ENCODE data around the gene HNRNPR. TPM values are rescaled to one million over a fixed set of nuclear protein-coding genes. Genes with fewer than 3 reads are reported as not detected.

HNRNPR gene
- total RNA-seq, 2 donors from 2014 or later: 187 to 210 TPM

DNA sequence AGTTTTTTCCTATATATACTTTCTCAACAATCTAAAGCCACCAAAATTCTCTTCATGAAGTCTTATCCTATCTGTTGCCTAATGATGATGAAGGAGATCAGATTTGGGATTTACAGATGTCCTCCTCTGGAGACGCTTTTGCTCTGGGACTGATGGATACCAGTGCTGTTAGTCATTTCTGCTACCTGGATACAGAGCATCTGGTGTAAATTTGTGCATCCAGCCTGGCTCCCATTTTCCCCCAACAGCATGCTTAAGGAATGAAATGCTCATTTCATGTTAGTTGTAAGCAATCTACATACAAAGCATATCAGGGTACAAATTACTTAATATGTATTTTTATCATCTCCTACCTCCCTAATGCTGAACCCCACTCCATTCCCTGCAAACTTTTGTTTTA is 57.7 kb downstream of the HNRNPR start:
- Histone ChIP-seq H3K4me1 (ENCODE audit: control insufficient read depth, insufficient read depth, low read length) (no peaks in the 10 kb centered on the region), H3K9ac (ENCODE audit: extremely low read depth, low read length, poor library complexity, severe bottlenecking) (no peak overlapping the region), H3K27me3 (ENCODE audit: control insufficient read depth, insufficient read depth, low read length, poor library complexity, severe bottlenecking) (no peaks in the 10 kb centered on the region), H3K36me3 (ENCODE audit: control insufficient read depth, insufficient read depth, low read length) (peaks cover 83% of the 10 kb centered on the region), H3K9me3 (ENCODE audit: control insufficient read depth, low read length) (no peaks in the 10 kb centered on the region), H3K4me3 (ENCODE audit: low read length) (no peak overlapping the region), H3K27ac (ENCODE audit: low read depth, low read length) (no peak overlapping the region)
- Mint-ChIP-seq H3K9me3 (no peaks in the 10 kb centered on the region), H3K27me3 (ENCODE audit: insufficient read depth) (no peaks in the 10 kb centered on the region), H3K4me3 (no peak overlapping the region), H3K27ac (no peak overlapping the region), H3K36me3 (ENCODE audit: low read depth) (peaks cover 52% of the 10 kb centered on the region), H3K4me1 (no peaks in the 10 kb centered on the region)
- no peak for DNase-seq
- TF ChIP-seq, protein P1, sequence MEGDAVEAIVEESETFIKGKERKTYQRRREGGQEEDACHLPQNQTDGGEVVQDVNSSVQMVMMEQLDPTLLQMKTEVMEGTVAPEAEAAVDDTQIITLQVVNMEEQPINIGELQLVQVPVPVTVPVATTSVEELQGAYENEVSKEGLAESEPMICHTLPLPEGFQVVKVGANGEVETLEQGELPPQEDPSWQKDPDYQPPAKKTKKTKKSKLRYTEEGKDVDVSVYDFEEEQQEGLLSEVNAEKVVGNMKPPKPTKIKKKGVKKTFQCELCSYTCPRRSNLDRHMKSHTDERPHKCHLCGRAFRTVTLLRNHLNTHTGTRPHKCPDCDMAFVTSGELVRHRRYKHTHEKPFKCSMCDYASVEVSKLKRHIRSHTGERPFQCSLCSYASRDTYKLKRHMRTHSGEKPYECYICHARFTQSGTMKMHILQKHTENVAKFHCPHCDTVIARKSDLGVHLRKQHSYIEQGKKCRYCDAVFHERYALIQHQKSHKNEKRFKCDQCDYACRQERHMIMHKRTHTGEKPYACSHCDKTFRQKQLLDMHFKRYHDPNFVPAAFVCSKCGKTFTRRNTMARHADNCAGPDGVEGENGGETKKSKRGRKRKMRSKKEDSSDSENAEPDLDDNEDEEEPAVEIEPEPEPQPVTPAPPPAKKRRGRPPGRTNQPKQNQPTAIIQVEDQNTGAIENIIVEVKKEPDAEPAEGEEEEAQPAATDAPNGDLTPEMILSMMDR (conservative IDR thresholded peaks at IDR 0.05): no peak
- 80 to 100% methylated on average over 1 of the region's 1 CpG for WGBS, 2 experiments (ENCODE audit: insufficient coverage in 1 of 2, insufficient read length in 1 of 2)

DNA sequence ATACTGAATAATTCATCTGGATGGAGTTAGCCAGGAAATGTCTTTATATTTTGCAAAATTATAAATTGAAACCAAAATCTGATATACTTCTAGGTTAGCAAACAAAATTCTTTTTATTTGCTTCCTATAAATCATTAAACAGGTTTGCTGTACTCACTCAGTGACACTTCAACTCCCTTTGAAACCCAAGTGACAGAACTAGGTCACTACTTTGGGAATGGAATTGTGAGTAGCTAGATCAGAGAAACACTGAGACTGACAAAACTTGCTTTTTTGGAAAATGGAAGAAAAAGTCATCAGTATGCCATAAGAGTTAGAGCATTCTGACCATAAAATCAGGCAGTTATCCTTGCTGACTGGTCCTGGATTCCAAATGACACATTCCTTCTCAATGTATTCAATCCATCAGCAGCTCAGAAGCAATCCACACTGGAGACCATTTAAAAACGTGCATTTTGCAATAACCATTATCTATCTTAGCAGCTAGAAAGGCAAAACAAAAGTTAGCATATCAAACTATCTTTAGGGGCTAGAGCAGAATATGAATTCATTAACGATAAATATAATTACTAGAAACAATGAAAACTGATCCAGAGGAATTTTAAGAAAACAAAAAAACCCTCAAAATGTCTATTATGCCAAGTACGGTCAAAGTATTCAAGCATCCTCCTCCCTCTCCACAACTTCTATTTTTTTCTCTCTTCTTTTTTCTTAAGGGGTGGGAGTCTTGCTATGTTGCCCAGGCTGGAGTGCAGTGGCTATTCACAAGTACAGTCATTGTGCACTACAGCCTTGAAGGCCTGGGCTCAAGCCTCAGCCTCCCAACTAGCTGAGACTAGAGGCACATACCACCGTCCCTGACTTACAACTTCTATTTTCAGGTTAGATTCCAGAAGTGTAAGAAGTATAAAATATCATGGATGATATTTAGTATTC is 60.1 kb downstream of the HNRNPR start:
- Mint-ChIP-seq H3K4me3 (no peak overlapping the region), H3K27me3 (ENCODE audit: insufficient read depth) (no peaks in the 10 kb centered on the region), H3K9me3 (no peaks in the 10 kb centered on the region), H3K36me3 (ENCODE audit: low read depth) (peaks cover 74% of the 10 kb centered on the region), H3K27ac (no peak overlapping the region), H3K4me1 (no peaks in the 10 kb centered on the region)
- 96 to 100% methylated on average over 1 to 4 of the region's 4 CpGs for WGBS, 2 experiments (ENCODE audit: insufficient coverage in 1 of 2, insufficient read length in 1 of 2)
- no peak overlapping the region for H3K27ac ChIP-seq (ENCODE audit: low read depth, low read length)
- no peaks in the 10 kb centered on the region for H3K27me3 ChIP-seq (ENCODE audit: control insufficient read depth, insufficient read depth, low read length, poor library complexity, severe bottlenecking)
- H3K4me3 ChIP-seq (ENCODE audit: low read length): no peak overlapping the region
- H3K9ac ChIP-seq (ENCODE audit: extremely low read depth, low read length, poor library complexity, severe bottlenecking): no peak overlapping the region
- H3K36me3 ChIP-seq (ENCODE audit: control insufficient read depth, insufficient read depth, low read length): peaks cover 91% of the 10 kb centered on the region
- H3K4me1 ChIP-seq (ENCODE audit: control insufficient read depth, insufficient read depth, low read length): no peaks in the 10 kb centered on the region
- no peaks in the 10 kb centered on the region for H3K9me3 ChIP-seq (ENCODE audit: control insufficient read depth, low read length)
- no peak for DNase-seq
- TF ChIP-seq, protein P1 (conservative IDR thresholded peaks at IDR 0.05): no peak

DNA sequence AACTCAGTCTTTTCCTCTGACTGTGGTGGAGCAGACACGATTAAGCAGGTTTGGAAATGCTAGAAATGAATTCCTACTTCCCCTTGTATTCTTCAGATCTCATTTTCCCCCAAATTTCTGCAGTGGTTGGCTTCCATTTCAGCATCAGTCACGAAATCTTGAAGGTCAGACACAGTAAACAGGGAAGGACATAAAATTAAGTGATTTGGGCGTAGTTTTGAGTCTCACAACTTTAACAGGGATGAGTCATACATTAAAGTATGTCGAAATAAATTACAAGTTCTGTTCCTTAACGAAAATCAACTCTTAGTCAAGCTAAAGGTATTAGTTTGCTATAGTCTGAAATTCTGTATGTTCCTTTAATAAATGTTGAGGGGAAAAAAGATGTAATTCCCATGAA is 61.1 kb downstream of the HNRNPR start:
- Histone ChIP-seq H3K27me3 (ENCODE audit: control insufficient read depth, insufficient read depth, low read length, poor library complexity, severe bottlenecking) (no peaks in the 10 kb centered on the region), H3K9ac (ENCODE audit: extremely low read depth, low read length, poor library complexity, severe bottlenecking) (no peak overlapping the region), H3K4me3 (ENCODE audit: low read length) (no peak overlapping the region), H3K27ac (ENCODE audit: low read depth, low read length) (no peak overlapping the region), H3K9me3 (ENCODE audit: control insufficient read depth, low read length) (no peaks in the 10 kb centered on the region), H3K36me3 (ENCODE audit: control insufficient read depth, insufficient read depth, low read length) (peaks cover 90% of the 10 kb centered on the region), H3K4me1 (ENCODE audit: control insufficient read depth, insufficient read depth, low read length) (no peaks in the 10 kb centered on the region)
- no peak for DNase-seq
- Mint-ChIP-seq H3K9me3 (no peaks in the 10 kb centered on the region), H3K4me1 (no peaks in the 10 kb centered on the region), H3K4me3 (no peak overlapping the region), H3K27ac (no peak overlapping the region), H3K27me3 (ENCODE audit: insufficient read depth) (no peaks in the 10 kb centered on the region), H3K36me3 (ENCODE audit: low read depth) (peaks cover 78% of the 10 kb centered on the region)
- 96 to 97% methylated on average over 5 of the region's 5 CpGs for WGBS, 2 experiments (ENCODE audit: insufficient coverage in 1 of 2, insufficient read length in 1 of 2)
- TF ChIP-seq, protein P1 (conservative IDR thresholded peaks at IDR 0.05): no peak

Measured in endodermal cell (in vitro differentiated cells).